Stimulated activated CD8-positive, alpha-beta memory T cell treated with anti-CD3 and anti-CD28 coated beads, Interleukin-12 subunit alpha, Interleukin-12 subunit beta, amount 100 ng/mL, for 4 hours (primary cell): Measurements from ENCODE around the gene GALNT18.
"Not testable (repeated sequence)": the region's sequence is repeated elsewhere in the genome, so short reads cannot be mapped to it uniquely, and the experiment has no call there.

ENCODE experiments used
- DNase-seq: peaks from one replicate; pipeline ENCODE4 v3.0.0-alpha.2; 2020; ENCODE audit warnings: low read depth

The GALNT18 gene

GRCh38 chr11:11458485-11458884 lies 163.3 kb downstream of the GALNT18 start:
- DNase-seq: no peak

- no peak for DNase-seq
Measured at GRCh38 chr11:11458001-11458400, 163.8 kb downstream of the GALNT18 start.

GRCh38 chr11:11456866-11457265 lies 164.9 kb downstream of the GALNT18 start:
- no peak for DNase-seq

- DNase-seq: no peak
Measured at GRCh38 chr11:11454671-11455223, 167.1 kb downstream of the GALNT18 start.

GRCh38 chr11:11451501-11452005 lies 170.3 kb downstream of the GALNT18 start:
- no peak for DNase-seq

- no peak for DNase-seq
Measured at GRCh38 chr11:11450744-11451362, 171.0 kb downstream of the GALNT18 start.

- DNase-seq: no peak
Measured at GRCh38 chr11:11449327-11449726, 172.5 kb downstream of the GALNT18 start.

- no peak for DNase-seq
Measured at GRCh38 chr11:11448626-11449025, 173.2 kb downstream of the GALNT18 start.

- not testable (repeated sequence) for DNase-seq
Measured at GRCh38 chr11:11447601-11448000, 174.2 kb downstream of the GALNT18 start.

GRCh38 chr11:11446967-11447366 lies 174.8 kb downstream of the GALNT18 start:
- no peak for DNase-seq

GRCh38 chr11:11446564-11446963 lies 175.2 kb downstream of the GALNT18 start:
- no peak for DNase-seq

GRCh38 chr11:11445441-11446185 lies 176.2 kb downstream of the GALNT18 start:
- DNase-seq: no peak

- no peak for DNase-seq
Measured at GRCh38 chr11:11444804-11445131, 177.0 kb downstream of the GALNT18 start.

GRCh38 chr11:11444027-11444803 lies 177.6 kb downstream of the GALNT18 start:
- no peak for DNase-seq

GRCh38 chr11:11442791-11443190 lies 179.0 kb downstream of the GALNT18 start:
- DNase-seq: no peak

GRCh38 chr11:11441516-11441915 lies 180.3 kb downstream of the GALNT18 start:
- no peak for DNase-seq

- no peak for DNase-seq
Measured at GRCh38 chr11:11441091-11441490, 180.7 kb downstream of the GALNT18 start.

GRCh38 chr11:11440144-11440543 lies 181.7 kb downstream of the GALNT18 start:
- DNase-seq: no peak

- no peak for DNase-seq
Measured at GRCh38 chr11:11439591-11439990, 182.2 kb downstream of the GALNT18 start.

GRCh38 chr11:11436715-11437313 lies 185.0 kb downstream of the GALNT18 start:
- DNase-seq: no peak

- DNase-seq: no peak
Measured at GRCh38 chr11:11435635-11436034, 186.2 kb downstream of the GALNT18 start.

- DNase-seq: no peak
Measured at GRCh38 chr11:11433960-11434359, 187.8 kb downstream of the GALNT18 start.
